SU-DHL-6 (cell line): Measurements from ENCODE around the gene FGF8.

Experiments used
- CTCF ChIP-seq: fragments of 200-600 bp; sonication (generic); IDR thresholded peaks from one replicate; pipeline ENCODE4 v1.5.1; 2017; ENCODE audit warnings: antibody characterized with exemption, mild to moderate bottlenecking, low read length, moderate library complexity; ENCODE audit not compliant: insufficient read depth, poor library complexity, severe bottlenecking
- EZH2phosphoT487 ChIP-seq: fragments of 200-600 bp; sonication (generic), shearing (Covaris generic); conservative IDR thresholded peaks from 2 replicates; pipeline ENCODE4 v1.6.1; 2018; ENCODE audit warnings: mild to moderate bottlenecking, antibody characterized with exemption, low read length, moderate library complexity, mixed read lengths

- TF ChIP-seq CTCF (no peak), EZH2phosphoT487 (no peak)
These were observed 54.1 kb downstream of the FGF8 start for GRCh38 chr10:101721806-101722205.
